GM18868 (cell line): ENCODE measurements around the gene TRIM62.
"Not testable (repeated sequence)": the region's sequence is repeated elsewhere in the genome, so short reads cannot be mapped to it uniquely, and the experiment has no call there.

Source experiments
- ATAC-seq: cut with Tn5 transposase; IDR thresholded peaks from one replicate; pipeline ENCODE4 v1.9.1; 2021; ENCODE audit warnings: mild to moderate bottlenecking, moderate library complexity; ENCODE audit not compliant: unreplicated experiment

The TRIM62 gene

DNA sequence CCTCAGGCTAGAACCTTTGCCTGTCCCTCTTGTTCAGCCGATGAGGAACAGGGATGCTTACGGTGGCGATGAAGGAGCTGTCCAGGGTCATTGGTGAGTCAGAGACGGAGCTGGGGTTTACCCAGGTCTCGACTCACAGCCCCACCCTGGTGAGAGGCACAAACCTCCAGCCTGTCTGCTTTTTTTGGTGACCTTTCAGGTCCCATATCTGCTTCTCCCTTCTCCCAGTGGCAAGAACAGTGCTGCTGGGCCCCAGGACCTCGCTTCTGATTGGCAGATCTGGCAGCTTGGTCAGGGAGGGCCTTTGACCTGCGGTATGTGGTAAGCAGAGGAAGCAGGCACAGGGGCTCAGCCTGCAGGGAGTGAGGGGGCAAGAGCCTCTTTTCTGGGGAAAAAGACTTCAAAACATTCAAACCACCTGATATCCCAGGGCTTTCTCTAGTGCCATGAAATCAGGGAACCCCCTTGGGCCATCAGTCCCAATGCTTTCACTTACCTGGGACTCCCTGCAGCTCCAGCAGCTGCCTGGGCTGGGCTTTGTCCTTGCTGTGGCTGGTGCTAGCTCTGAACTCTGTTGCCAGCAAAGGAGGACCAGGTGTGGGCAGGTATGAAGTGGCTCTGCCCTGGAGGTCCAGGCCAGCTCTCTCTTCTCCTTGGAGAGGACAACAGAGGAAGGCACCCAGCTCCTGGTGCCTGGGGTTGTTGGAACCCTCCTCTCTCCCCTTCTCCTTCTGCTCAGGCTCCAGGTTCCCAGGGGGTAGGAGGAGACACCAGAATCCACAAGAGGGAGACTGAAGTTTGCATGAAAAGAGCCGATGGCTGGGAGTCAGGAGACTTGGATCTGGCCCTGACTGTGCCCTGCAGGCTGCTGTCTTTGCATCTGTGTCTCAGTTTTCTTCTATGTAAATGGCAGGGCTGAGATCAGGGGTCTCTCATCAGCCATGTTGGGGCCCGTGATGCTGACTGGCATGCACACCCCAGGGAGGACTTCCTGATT, 41.4 kb downstream of the TRIM62 start:
- ATAC-seq = no peak

GRCh38 chr1:33137800-33138199, 44.0 kb downstream of the TRIM62 start:
- no peak for ATAC-seq

- ATAC-seq = not testable (repeated sequence)
Measured at GRCh38 chr1:33136041-33136440, 45.8 kb downstream of the TRIM62 start.

GRCh38 chr1:33133478-33134105, 48.3 kb downstream of the TRIM62 start:
- ATAC-seq = no peak

GRCh38 chr1:33132549-33132948, 49.3 kb downstream of the TRIM62 start:
- no peak for ATAC-seq

- ATAC-seq = no peak
Measured at GRCh38 chr1:33131191-33131590, 50.7 kb downstream of the TRIM62 start.

- no peak for ATAC-seq
Measured at GRCh38 chr1:33130297-33130696, 51.5 kb downstream of the TRIM62 start.

GRCh38 chr1:33128781-33129180, 53.1 kb downstream of the TRIM62 start:
- ATAC-seq = no peak

DNA sequence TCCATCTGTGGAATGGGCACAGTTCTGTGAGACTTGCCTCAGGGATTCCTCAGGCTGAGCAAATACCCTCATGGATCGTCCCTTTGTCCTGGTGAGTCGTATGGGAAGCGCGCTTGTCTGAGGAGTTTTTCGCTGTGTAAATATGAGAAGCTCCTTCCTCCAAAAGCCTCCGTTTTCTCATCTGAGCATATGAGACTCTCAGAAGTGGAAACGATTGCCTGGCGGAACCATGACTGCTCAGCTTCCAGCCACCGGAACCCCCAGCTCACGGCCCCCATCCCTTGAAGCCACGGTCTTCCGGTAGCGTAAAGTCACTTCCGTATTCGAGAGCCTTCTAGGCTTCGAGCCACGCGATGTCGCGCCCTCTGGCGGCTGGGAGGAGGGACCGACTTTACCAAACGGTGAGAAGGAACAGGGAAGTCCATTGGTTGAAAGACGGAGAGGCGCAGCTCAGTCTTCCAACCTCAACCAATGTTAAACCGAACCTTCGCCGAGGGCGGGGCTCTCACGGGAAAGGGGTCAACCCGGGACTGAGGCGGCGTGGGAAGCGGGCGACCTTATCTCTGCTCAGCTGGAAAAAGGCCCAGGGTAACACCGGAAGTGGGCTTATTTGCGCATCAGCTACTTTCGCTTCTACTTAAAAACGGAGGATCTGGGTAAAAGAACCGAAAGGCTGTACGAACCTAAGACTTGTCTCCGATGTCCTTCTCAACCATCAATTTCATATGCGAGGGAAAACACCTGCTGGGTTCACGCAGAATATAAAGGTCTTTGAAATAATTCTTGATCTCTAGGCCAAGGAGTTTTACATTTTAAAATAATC, 54.6 kb downstream of the TRIM62 start:
- peak; percentile 88 for ATAC-seq

DNA sequence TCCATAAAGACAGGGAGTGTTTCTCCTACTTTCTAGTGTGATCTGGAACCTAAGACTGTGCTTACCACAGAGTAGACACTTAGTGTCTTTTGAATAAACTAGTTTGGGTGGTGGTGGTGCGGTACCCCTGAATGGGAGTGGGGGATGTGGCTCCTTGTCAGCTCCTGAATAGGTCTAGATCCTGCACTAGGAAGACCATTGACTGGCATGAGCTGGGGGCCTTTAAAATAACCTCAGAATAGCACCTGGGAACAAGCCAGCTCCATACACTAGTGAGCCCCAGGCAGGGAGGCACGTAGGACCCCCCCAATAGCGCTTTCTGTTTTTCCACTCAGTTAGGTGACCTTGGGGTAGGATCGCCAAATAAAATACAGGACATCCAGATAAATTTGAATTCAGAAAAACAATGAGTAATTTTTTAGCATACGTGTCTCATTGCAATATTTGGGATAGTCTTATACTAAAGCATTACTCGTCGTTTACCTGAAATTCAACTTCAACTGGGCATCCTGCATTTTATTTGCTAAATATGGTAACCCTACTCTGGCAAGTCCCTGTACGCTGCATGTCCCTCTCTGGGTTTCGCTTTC, 55.3 kb downstream of the TRIM62 start:
- ATAC-seq = no peak

DNA sequence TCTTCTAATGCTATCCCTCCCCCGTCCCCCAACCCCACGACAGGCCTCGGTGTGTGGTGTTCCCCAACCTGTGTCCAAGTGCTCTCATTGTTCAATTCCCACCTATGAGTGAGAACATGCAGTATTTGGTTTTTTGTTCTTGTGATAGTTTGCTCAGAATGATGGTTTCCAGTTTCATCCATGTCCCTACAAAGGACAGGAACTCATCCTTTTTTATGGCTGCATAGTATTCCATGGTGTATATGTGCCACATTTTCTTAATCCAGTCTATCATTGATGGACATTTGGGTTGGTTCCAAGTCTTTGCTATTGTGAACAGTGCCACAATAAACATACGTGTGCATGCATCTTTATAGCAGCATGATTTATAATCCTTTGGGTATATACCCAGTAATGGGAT, 57.2 kb downstream of the TRIM62 start:
- not testable (repeated sequence) for ATAC-seq

- no peak for ATAC-seq
Measured at GRCh38 chr1:33123266-33123665, 58.6 kb downstream of the TRIM62 start.

DNA sequence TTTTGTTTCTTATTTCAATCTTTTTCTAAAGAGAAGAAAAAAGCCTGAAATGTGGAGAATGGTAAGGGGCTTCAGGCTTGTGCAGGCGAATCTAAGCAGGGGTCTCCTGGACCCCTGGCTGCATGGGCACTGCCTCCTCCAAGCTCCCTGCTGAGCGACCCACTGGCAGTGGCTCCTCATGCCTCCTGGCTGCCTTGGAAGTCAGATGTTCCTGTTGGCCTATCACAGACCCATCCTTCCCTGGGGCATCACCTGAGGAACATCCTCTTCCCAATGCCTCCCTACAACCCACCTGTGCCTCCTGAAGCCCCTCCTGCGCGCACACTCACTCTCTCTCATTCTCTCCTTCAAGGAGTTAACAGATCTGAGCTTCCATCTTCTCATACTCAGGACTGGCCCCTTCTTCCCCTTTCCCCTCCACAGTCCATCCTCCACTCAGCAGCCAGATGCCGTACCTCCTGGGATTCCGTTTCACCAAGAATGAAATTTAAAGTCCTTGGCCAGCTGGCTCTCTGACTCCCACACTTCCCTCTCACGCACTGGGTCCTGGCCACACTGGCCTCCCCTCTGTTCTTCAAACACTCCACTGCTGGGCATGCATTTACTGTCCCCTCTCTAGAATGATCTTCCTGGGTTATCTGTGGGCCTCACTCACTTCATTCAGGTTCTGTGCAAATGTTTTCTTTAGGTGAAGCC, 59.2 kb downstream of the TRIM62 start:
- ATAC-seq = no peak

GRCh38 chr1:33121728-33122127, 60.1 kb downstream of the TRIM62 start:
- ATAC-seq = no peak

GRCh38 chr1:33120436-33121231, 61.2 kb downstream of the TRIM62 start:
- no peak for ATAC-seq

DNA sequence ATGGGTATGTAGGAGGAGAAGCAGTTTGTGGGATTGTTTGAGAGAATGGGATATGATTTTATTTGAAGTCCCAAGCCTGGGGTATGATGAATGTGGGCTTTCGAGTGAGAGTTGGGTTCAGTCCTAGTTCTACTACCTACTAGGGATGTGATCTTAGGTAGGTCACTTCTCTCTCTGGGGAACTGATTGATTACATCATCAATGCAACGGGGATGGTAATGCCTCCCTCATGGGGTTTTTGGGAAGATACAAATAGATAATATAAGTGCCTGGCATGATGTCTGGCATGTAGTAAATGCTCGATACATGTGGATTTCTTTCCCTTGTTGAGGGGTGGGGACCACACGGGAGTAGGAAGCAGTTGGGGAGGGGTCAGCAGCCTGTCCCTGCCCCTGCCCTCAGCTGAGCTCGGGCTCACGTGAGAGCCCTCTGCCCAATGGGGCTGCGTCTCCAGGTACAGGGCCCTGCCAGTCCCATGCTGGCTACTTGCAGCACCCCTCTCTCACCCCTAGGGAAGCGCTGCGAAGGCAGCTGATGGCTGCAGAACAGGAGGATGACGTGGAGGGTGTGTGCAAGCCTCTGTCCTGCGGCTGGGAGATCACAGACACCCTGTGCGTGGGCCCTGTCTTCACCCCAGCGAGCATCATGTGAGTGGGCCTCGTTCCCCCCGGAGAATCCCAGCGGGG, 62.2 kb downstream of the TRIM62 start:
- no peak for ATAC-seq

GRCh38 chr1:33119050-33119449, 62.8 kb downstream of the TRIM62 start:
- no peak for ATAC-seq

DNA sequence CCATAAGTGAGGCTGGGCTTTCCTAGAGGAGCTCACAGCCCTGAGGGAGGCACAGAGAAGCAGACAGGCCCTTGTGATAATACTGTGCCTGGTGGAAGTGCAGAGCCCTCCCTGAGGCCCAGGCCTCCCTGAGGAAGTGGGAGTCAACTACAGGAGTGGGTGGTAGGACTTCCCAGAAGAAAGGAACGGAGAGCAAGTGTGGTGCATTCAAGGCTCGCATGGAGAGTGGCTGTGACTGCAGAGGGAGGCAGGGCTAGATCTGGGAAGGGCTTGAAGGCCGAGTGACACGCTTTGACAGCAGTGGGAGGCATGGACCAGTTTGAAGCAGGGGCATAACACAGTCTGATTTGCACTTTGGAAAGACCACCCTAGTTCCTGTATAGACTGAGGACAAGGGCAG, 63.6 kb downstream of the TRIM62 start:
- no peak for ATAC-seq
